Neural cell (in vitro differentiated cells): ENCODE results near the gene PLEKHM1. TPM values are rescaled to one million over a fixed set of nuclear protein-coding genes. Genes with fewer than 3 reads are reported as not detected.

Experiments
- H2AFZ ChIP-seq: fragments of 200-600, 300-800 bp; sonication (generic), shearing (Covaris generic); 2 replicates; pipeline ENCODE4 v1.6.0; 2014; ENCODE audit warnings: low read depth, mild to moderate bottlenecking, antibody characterized with exemption, low read length, moderate library complexity
- H3F3A ChIP-seq: fragments of 200-600 bp; shearing (Covaris generic); 2 replicates; pipeline ENCODE4 v1.6.1; 2016; ENCODE audit warnings: mild to moderate bottlenecking, moderate library complexity, mixed read lengths, antibody characterized with exemption, low read length; ENCODE audit not compliant: insufficient read depth, poor library complexity, severe bottlenecking
- H3K27ac ChIP-seq: fragments of 200-600, 300-800 bp; sonication (generic), shearing (Covaris generic); 2 replicates; pipeline ENCODE4 v1.5.1; 2014; ENCODE audit warnings: mild to moderate bottlenecking, low read length, moderate library complexity
- H3K27me3 ChIP-seq: fragments of 300-800, 200-600 bp; sonication (generic), shearing (Covaris generic); 2 replicates; pipeline ENCODE4 v1.6.0; 2014; ENCODE audit warnings: mild to moderate bottlenecking, low read depth, low read length, moderate library complexity; ENCODE audit not compliant: insufficient read depth
- H3K36me3 ChIP-seq: fragments of 300-800, 200-600 bp; sonication (generic), shearing (Covaris generic); 2 replicates; pipeline ENCODE4 v1.5.1; 2014; ENCODE audit warnings: mild to moderate bottlenecking, antibody characterized with exemption, low read length, moderate library complexity; ENCODE audit not compliant: insufficient read depth
- H3K4me2 ChIP-seq: fragments of 300-800, 200-600 bp; sonication (generic), shearing (Covaris generic); 2 replicates; pipeline ENCODE4 v1.6.0; 2014; ENCODE audit warnings: mild to moderate bottlenecking, low read length
- H3K4me3 ChIP-seq: fragments of 300-800, 200-600 bp; sonication (generic), shearing (Covaris generic); 2 replicates; pipeline ENCODE4 v1.5.1; 2014; ENCODE audit warnings: mild to moderate bottlenecking, low read length, moderate library complexity
- H3K79me2 ChIP-seq: fragments of 200-600 bp; shearing (Covaris generic); replicated peaks from 2 replicates; pipeline ENCODE4 v1.6.0; 2014; ENCODE audit warnings: mild to moderate bottlenecking, low read length, moderate library complexity; ENCODE audit not compliant: insufficient read depth
- H3K9ac ChIP-seq: fragments of 300-800, 200-600 bp; sonication (generic), shearing (Covaris generic); 2 replicates; pipeline ENCODE4 v1.6.1; 2016; ENCODE audit warnings: mild to moderate bottlenecking, low read length, mixed read lengths
- H3K9me2 ChIP-seq: fragments of 200-600 bp; shearing (Covaris generic); 2 replicates; pipeline ENCODE4 v1.6.1; 2016; ENCODE audit warnings: mild to moderate bottlenecking, low read length, mixed read lengths; ENCODE audit not compliant: insufficient read depth
- H3K9me3 ChIP-seq: fragments of 200-600, 300-800 bp; sonication (generic), shearing (Covaris generic); 2 replicates; pipeline ENCODE4 v1.6.1; 2016; ENCODE audit warnings: mild to moderate bottlenecking, mixed run types, low read length, moderate library complexity, mixed read lengths
- H4K20me1 ChIP-seq: fragments of 200-600 bp; shearing (Covaris generic); 2 replicates; pipeline ENCODE4 v1.6.1; 2016; ENCODE audit warnings: mild to moderate bottlenecking, mixed run types; ENCODE audit not compliant: insufficient read depth
- EP300 ChIP-seq: fragments of 450-650 bp; conservative IDR thresholded peaks from 2 replicates; pipeline ENCODE4 v1.6.1; 2014; ENCODE audit warnings: antibody characterized with exemption, mild to moderate bottlenecking, moderate library complexity; ENCODE audit not compliant: poor library complexity, severe bottlenecking
- EZH2 ChIP-seq: fragments of 200-600, 300-800 bp; shearing (Covaris generic), sonication (generic); IDR thresholded peaks from 2 replicates; pipeline ENCODE4 v1.6.1; 2014; ENCODE audit warnings: antibody characterized with exemption, low read length, borderline replicate concordance, mild to moderate bottlenecking; ENCODE audit not compliant: insufficient read depth, poor library complexity, severe bottlenecking
- MXI1 ChIP-seq: fragments of 450-650 bp; conservative IDR thresholded peaks from 2 replicates; pipeline ENCODE4 v1.6.1; 2014; ENCODE audit warnings: antibody characterized with exemption, mild to moderate bottlenecking; ENCODE audit not compliant: poor library complexity, severe bottlenecking
- POLR2AphosphoS5 ChIP-seq: IDR thresholded peaks from 2 replicates; pipeline ENCODE4 v1.6.1; 2012
- RAD21 ChIP-seq: fragments of 450-650 bp; conservative IDR thresholded peaks from 2 replicates; pipeline ENCODE4 v1.6.1; 2014; ENCODE audit warnings: antibody characterized with exemption, mild to moderate bottlenecking, moderate library complexity
- SMC3 ChIP-seq: fragments of 450-650 bp; conservative IDR thresholded peaks from 2 replicates; pipeline ENCODE4 v1.6.1; 2014; ENCODE audit warnings: antibody characterized with exemption, mild to moderate bottlenecking, moderate library complexity; ENCODE audit not compliant: poor library complexity
- TAF1 ChIP-seq: IDR thresholded peaks from 2 replicates; pipeline ENCODE4 v1.6.1; 2012; ENCODE audit warnings: low read depth
- polyA plus RNA-seq: library from polyadenylated mRNA; depleted of rRNA; stranded (reverse); fragments of >200 nt; gene quantifications from 2 replicates; pipeline ENCODE4 v1.2.3, GENCODE V29; 2014
- TF ChIP-seq, protein P1 (sequence below): IDR thresholded peaks from 2 replicates; pipeline ENCODE4 v1.6.1; 2012; ENCODE audit warnings: borderline replicate concordance
- TF ChIP-seq, protein P2 (sequence below): fragments of 450-650 bp; IDR thresholded peaks from 2 replicates; pipeline ENCODE4 v1.5.1; 2014; ENCODE audit warnings: antibody characterized with exemption, mild to moderate bottlenecking, moderate library complexity; ENCODE audit not compliant: poor library complexity, severe bottlenecking

Gene PLEKHM1
- polyA plus RNA-seq, 1 donor from 2014 or later, result 3.1 TPM

DNA sequence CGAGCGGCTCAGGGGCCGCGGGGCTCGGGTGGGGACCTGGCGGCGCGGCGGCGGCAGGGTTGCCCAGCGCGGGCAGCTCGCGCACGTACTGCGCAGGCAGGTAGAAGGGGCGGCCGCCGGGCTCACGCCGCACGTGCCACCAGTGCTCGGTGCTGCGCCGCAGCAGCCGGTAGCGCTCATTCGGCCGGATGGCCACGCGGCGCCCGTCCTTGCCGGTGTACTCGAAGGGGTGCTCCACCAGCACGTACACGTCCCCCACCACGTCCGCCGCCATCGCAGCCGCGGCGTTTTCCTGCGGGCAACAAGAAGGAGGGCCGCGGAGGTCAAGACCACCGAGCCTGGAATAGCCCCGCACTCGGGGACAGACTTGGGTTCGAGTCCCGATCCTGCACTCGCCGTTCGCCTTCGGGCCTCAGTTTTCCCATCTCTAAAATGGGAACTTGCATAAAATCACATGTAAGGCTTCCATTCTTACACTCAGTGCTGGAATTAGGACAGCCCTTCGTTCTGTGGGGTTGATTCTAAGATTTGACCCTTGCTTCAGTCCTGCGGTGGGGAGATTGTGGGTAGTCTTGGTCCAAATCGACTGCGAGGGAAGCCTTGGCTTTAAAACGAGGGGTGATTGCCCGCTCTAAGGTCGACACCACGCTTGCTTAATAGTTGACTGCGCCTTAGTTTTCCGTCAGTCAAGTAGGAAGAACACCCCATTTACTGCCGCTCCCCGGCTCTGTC, 60.3 kb downstream of the PLEKHM1 start:
- Histone ChIP-seq H3K9me2 (no peaks in the 10 kb centered on the region), H2AFZ (no peak overlapping the region), H3K27ac (no peak overlapping the region), H3K9me3 (no peaks in the 10 kb centered on the region), H3K27me3 (peaks cover 73% of the 10 kb centered on the region), H4K20me1 (no peaks in the 10 kb centered on the region), H3K36me3 (no peaks in the 10 kb centered on the region), H3K9ac (no peak overlapping the region), H3K4me2 (no peak overlapping the region), H3K4me3 (no peak overlapping the region), H3F3A (no peaks in the 10 kb centered on the region), H3K79me2 (no peaks in the 10 kb centered on the region)
- peak; percentile 82 for TF ChIP-seq EZH2
- no peak for TF ChIP-seq EP300

DNA sequence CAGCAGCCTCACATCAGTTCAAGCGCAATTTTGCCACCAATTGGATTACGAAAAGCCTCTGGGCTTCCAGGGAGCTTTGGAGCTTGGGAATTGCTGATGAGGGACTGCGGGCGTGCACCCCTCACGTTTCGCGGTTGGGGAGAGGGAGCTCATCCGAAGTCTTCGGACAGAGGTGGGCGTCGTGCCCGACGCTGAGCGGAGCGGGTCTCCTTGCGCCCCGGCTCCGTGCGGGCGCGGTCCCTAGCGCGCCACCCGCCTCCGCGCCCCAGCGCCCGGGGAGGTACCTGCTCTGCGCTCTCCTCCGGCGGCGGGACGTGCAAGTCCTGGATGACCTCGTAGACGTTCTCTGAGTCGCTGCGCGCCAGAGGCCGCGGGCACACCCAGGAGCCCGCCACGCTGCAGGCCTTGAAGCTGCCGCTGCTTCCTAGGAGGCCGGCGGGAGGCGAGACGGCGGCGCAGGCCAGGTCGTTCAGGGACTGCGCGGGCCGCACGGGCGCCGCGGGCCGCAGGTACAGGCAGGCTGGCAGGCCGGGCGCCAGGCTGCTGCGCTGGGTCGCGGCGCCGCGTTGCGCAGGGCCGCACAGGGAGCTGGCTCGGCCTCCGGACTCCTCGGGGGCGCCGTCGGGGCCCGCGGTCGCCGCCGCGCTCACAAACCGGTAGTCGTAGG, 61.0 kb downstream of the PLEKHM1 start:
- H4K20me1 ChIP-seq, result no peaks in the 10 kb centered on the region
- no peak overlapping the region for H2AFZ ChIP-seq
- no peaks in the 10 kb centered on the region for H3K9me2 ChIP-seq
- no peak overlapping the region for H3K4me2 ChIP-seq
- no peak overlapping the region for H3K9ac ChIP-seq
- H3K27me3 ChIP-seq, result peaks cover 73% of the 10 kb centered on the region
- H3K4me3 ChIP-seq, result peak overlapping the region; percentile 30
- H3K27ac ChIP-seq, result no peak overlapping the region
- no peaks in the 10 kb centered on the region for H3F3A ChIP-seq
- H3K79me2 ChIP-seq, result no peaks in the 10 kb centered on the region
- H3K36me3 ChIP-seq, result no peaks in the 10 kb centered on the region
- H3K9me3 ChIP-seq, result no peaks in the 10 kb centered on the region
- no peak for TF ChIP-seq MXI1
- TF ChIP-seq, protein P1, sequence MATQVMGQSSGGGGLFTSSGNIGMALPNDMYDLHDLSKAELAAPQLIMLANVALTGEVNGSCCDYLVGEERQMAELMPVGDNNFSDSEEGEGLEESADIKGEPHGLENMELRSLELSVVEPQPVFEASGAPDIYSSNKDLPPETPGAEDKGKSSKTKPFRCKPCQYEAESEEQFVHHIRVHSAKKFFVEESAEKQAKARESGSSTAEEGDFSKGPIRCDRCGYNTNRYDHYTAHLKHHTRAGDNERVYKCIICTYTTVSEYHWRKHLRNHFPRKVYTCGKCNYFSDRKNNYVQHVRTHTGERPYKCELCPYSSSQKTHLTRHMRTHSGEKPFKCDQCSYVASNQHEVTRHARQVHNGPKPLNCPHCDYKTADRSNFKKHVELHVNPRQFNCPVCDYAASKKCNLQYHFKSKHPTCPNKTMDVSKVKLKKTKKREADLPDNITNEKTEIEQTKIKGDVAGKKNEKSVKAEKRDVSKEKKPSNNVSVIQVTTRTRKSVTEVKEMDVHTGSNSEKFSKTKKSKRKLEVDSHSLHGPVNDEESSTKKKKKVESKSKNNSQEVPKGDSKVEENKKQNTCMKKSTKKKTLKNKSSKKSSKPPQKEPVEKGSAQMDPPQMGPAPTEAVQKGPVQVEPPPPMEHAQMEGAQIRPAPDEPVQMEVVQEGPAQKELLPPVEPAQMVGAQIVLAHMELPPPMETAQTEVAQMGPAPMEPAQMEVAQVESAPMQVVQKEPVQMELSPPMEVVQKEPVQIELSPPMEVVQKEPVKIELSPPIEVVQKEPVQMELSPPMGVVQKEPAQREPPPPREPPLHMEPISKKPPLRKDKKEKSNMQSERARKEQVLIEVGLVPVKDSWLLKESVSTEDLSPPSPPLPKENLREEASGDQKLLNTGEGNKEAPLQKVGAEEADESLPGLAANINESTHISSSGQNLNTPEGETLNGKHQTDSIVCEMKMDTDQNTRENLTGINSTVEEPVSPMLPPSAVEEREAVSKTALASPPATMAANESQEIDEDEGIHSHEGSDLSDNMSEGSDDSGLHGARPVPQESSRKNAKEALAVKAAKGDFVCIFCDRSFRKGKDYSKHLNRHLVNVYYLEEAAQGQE, result no peak
- no peak for TF ChIP-seq EZH2
- TF ChIP-seq, protein P2, sequence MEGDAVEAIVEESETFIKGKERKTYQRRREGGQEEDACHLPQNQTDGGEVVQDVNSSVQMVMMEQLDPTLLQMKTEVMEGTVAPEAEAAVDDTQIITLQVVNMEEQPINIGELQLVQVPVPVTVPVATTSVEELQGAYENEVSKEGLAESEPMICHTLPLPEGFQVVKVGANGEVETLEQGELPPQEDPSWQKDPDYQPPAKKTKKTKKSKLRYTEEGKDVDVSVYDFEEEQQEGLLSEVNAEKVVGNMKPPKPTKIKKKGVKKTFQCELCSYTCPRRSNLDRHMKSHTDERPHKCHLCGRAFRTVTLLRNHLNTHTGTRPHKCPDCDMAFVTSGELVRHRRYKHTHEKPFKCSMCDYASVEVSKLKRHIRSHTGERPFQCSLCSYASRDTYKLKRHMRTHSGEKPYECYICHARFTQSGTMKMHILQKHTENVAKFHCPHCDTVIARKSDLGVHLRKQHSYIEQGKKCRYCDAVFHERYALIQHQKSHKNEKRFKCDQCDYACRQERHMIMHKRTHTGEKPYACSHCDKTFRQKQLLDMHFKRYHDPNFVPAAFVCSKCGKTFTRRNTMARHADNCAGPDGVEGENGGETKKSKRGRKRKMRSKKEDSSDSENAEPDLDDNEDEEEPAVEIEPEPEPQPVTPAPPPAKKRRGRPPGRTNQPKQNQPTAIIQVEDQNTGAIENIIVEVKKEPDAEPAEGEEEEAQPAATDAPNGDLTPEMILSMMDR, result no peak
- no peak for TF ChIP-seq EP300
- no peak for TF ChIP-seq SMC3
- no peak for TF ChIP-seq POLR2AphosphoS5
- TF ChIP-seq TAF1, result no peak
- TF ChIP-seq RAD21, result no peak
